H1 (cell line): ENCODE results near the gene GPR161.

Experiments
- CREB1 ChIP-seq: IDR thresholded peaks from 2 replicates; pipeline ENCODE4 v1.6.1; 2012; ENCODE audit warnings: inconsistent platforms
- CTCF ChIP-seq, 3 experiments: IDR thresholded peaks; 1 replicate in 2 of 3; 2 replicates in 1 of 3; pipeline versions ENCODE4 v1.5.1 to v1.6.1; 2011; ENCODE audit warnings: low read length in 3 of 3, mild to moderate bottlenecking in 3 of 3, inconsistent platforms in 2 of 3, low read depth in 1 of 3, moderate library complexity in 1 of 3; ENCODE audit not compliant: insufficient read depth in 1 of 3; ENCODE audit errors: control extremely low read depth in 1 of 3
- TAF1 ChIP-seq: IDR thresholded peaks from 2 replicates; pipeline ENCODE4 v1.6.1; 2011; ENCODE audit warnings: mild to moderate bottlenecking, low read depth, low read length

DNA sequence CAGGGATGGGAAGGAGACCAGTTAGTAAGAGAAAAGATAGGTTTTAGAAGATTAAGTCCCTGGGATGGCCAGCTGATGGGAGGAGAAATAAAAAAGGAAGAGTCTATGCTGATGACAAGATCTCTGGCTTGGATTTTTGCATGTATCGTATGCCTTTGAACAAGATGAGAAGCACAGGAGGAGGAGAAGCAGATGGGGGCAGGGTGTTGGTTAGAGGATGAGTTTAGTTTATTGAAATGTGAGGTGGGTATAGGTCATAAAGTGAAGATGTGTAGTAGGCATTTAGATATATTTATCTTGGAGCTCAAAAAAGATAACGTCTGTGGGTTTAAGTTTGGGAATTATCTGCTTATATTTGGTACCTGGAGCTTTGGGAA is 43.4 kb upstream of the GPR161 start:
- TF ChIP-seq CTCF (IDR thresholded peaks at IDR 0.05; ENCODE audit: control extremely low read depth in 1 of 3, insufficient read depth in 1 of 3, low read depth in 1 of 3, low read length in 3 of 3): no peak
- no peak for TF ChIP-seq TAF1
- no peak for TF ChIP-seq CREB1
